Ammon's horn (tissue), 1 donor: ENCODE data around the gene KPNA1.
A peak's percentile ranks its signal among the peaks of the same experiment; 100 is the strongest.
"Not testable (repeated sequence)": the region's sequence is repeated elsewhere in the genome, so short reads cannot be mapped to it uniquely, and the experiment has no call there.

ENCODE experiments used
- DNase-seq: peaks from one replicate; pipeline ENCODE4 v3.0.0-alpha.2; 2016; ENCODE audit warnings: low spot score

The KPNA1 gene

DNA sequence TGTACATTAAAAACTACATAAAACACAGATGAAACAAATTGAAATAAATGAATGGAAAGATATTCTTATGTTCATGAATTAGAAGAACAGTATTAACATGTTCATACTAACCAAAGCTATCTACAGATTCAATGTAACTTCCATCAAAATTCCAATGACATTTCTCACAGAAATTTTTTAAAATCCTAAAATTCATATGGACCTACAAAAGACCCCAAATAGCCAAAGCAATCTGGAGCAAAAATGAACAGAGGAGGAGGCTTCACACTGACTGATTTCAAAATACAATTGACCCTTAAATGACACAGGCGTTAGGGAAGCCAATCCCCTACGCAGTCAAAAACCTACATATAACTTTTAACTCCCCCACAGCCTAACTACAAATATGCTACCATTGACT lies 39.4 kb downstream of the KPNA1 start:
- DNase-seq: no peak

DNA sequence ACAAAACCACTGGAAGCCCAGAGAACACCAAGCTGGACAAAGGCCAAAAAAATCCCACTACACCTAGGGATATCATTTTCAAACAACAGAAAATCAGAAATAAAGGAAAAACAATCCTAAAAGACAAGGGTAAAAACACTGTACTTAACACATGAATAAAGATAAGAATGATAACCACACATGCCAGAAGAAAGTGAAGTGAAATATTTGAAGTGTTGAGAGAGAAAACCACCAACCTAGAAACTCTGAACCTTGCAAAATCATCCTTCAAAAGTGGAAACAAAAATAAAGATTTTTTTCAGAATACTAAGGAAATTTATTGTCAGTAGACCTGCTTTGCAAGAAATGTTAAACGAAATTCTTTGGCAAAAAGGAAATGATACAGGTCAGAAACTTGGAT lies 45.1 kb downstream of the KPNA1 start:
- no peak for DNase-seq

DNA sequence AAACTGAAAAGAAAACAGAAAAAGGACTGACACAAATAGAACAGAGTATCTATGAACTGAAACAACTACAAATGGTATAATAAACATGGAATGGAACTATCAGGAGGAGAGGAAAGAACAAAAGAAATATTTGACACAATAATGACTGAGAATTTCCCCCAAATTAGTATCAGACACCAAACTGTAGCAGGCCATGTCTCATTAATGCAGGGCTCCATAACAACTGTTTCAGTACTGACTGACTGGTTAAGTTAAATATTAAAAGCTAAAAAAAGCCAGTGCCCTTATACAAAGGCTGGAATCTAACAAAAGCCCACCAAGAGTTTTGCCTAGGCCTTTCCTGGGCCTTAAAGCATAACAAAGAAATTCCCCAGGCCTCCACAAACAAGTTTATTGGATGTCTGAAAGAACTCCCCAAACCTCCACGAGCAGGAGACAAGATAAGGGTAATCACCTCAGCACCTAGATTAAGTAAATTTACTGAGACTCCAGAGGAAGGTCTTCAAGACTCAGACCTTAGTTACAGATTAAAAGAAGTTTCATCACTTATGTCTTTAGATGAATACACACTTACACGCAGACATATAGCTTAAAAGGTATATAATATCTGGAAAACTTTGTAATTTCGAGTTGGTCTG lies 45.7 kb downstream of the KPNA1 start:
- DNase-seq: no peak

DNA sequence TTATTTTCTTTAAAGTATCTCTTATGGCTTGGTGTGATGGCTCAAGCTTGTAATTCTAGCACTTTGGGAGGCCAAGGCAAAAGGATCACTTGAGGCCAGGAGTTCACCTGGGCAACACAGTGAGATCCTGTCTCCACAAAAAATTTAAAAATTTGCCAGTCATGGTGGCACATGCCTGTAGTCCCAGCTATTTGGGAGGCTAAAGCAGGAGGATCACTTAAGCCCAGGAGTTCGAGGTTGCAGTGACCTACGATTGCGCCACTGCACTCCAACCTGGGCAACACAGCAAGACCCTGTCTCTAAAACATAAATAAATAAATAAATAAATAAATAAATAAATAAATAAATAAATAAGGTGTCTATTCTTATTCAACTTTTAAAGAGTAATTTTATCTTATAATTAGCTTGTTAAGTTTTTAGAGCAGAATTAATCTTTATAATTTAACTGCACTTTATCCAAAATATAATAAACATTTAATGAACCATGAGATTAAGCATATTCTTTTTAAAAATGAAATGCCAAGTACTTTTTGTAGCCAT lies 48.0 kb downstream of the KPNA1 start:
- no peak for DNase-seq

- DNase-seq: no peak
These were observed 50.1 kb downstream of the KPNA1 start for GRCh38 chr3:122464659-122465058.

DNA sequence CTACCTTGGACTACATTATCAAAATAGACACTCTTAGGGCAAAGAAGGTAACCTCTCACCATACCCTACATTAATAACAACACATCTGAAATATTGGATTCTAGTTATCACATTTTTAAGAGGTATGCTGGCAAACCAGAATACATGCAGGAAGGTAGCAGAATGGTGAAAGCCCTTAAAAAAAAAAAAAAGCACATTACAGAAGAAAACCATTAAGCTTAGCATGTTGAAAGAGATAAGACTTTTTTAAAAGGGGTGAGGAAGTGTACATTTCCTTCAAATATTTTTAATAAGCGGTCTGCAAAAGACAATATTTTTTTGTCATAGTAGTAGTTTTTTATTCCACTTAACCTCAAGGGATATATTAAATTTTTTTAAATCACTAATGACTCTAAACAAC lies 52.3 kb downstream of the KPNA1 start:
- no peak for DNase-seq

- no peak for DNase-seq
These were observed 52.9 kb downstream of the KPNA1 start for GRCh38 chr3:122461806-122462205.

DNA sequence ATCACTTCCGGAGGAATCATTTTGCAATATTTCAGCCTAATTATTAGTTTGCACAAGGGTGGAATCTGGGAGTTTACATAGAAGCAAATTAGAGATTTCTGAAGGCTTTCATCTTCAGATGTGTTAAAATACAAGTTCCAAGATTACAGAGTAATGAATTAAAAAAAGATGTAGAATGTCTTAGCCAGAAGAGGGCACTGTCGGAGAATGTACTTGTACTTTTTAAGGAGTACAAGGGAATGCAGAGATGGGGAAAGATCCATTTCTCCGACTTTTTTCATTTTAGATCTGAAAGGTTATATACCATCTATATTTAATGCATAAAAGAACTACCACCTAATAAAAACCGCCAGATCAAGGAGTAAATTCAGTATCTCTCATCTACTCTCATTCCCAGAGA lies 55.7 kb downstream of the KPNA1 start:
- DNase-seq: peak; percentile 16

DNA sequence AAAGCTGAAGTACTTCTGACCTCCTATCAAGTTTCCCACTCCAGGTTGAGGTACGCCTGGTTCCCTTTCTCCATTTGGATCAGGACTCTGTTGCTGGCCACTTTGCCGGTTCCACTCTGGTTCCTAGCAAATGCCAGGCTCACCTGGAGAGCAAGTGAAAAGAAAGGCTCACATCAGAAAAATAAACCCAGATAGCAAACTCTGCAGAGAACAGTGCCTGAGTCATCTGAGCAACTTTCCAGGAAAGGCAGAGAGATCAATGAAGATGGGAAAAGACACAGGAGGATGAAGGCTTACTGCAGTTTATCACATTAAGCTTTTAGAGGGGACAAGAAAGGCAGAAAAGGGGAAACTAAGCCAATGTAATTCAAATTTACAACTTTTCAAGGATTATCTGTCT lies 57.0 kb downstream of the KPNA1 start:
- no peak for DNase-seq

- DNase-seq: no peak
These were observed 58.7 kb downstream of the KPNA1 start for GRCh38 chr3:122456074-122456473.

DNA sequence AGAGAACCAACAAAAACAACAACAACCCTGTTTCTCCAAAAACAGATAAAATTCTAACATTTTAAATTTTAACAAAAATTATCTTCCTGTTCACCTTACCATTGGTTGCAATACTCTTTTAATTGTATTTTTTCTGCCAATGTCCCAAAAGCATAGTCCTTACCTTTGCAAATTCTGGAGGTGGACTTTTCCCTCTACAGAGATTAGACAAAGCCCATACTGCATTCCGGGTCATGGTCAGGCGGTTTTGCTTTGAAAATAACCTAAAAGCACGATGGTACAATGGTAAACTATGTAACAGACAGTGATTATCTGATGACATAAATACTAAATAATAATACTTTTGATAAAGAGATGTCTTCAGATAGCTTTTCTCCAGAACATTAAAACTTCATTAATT lies 63.4 kb downstream of the KPNA1 start:
- no peak for DNase-seq

- DNase-seq: not testable (repeated sequence)
These were observed 66.5 kb downstream of the KPNA1 start for GRCh38 chr3:122448218-122448617.

GRCh38 chr3:122444491-122444887 lies 70.2 kb downstream of the KPNA1 start:
- DNase-seq: not testable (repeated sequence)

GRCh38 chr3:122443762-122444490 lies 70.8 kb downstream of the KPNA1 start:
- DNase-seq: not testable (repeated sequence)

GRCh38 chr3:122443090-122443489 lies 71.6 kb downstream of the KPNA1 start:
- no peak for DNase-seq

- DNase-seq: no peak
These were observed 78.8 kb downstream of the KPNA1 start for GRCh38 chr3:122435950-122436349.

GRCh38 chr3:122430371-122430770 lies 84.4 kb downstream of the KPNA1 start:
- no peak for DNase-seq

GRCh38 chr3:122427857-122428471 lies 86.8 kb downstream of the KPNA1 start:
- no peak for DNase-seq

GRCh38 chr3:122421836-122422235 lies 92.9 kb downstream of the KPNA1 start:
- DNase-seq: no peak

DNA sequence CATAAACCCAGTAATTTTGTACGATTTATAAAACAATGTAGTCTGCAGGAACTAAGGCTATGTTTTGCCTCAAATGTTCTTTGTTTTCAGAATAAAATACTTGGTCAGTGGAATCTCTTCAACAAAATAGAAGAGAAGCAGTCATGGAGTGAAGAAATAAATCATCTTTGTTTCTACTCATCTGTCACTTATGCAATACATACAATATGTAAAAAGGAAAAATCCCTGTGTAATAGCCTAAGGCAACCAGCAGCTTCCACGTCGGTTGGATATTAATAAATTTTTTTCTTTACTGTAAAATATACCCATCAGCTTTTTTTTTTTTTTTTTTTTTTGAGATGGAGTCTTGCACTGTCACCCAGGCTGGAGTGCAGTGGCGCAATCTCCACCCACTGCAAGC lies 93.6 kb downstream of the KPNA1 start:
- DNase-seq: no peak

DNA sequence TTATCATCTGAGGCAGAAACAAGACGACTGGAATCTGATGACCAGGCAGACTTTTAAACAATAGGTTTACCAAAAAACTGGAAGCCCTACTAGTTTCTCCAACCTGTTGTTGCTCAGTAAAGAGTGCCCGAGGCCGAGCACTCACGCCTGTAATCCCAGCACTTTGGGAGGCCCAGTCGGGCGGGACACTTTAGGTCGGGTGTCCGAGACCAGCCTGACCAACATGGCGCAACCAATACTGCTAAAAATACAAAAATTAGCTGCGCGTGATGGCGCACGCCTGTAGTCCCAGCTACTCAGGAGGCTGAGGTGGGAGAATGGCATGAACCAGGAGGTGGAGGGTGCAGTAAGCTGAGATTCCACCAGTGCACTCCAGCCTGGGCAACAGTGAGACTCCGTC lies 97.8 kb downstream of the KPNA1 start:
- no peak for DNase-seq

DNA sequence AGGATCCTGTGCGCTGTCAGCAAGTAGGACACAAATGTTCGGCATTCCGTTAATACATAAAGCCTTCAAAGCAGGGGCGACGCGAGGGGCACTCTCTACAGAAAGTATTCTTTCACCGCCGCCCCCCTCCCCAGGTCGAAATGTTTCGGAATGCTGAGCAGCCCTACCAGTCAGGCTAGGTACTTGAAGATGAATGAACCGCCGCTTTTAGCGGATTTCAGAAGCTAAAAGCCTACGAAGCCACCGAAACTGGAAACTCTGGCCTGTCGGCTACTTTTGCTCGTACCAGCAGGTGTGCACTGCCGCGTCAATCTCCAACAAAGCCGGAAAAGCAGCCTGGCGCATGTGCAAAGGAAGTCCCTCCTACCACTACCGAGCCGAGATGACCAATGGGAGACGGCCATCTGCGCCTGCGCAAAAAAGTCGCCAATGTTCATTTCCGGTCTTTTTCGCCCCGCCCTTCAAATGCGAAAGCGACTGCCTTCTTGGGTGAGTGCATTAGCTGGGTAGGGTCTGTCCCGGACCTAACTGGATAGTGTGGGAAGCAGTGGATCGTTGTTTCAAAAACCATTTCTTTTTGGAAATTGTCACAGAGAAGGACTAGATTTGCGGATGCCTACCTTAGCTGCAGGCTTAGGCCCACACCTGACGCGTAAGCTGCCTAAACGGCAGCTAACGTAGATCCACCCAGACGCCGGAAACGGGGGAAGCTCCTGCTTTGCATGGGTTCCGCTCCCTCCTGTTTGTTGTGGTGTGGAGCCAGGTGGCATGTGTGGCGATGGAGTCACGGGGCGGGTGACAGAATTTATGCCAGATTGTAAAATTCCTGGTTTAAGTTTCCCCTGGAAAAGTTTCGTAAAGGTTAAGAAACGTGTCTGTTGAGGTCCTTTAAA lies 98.7 kb downstream of the KPNA1 start, which contains the start of gene WDR5B:
TSS of gene WDR5B (minus strand) at position 301 of the 893 bp plus-strand sequence. CDS start 534 bp downstream, outside the sequence.
- peak; percentile 97 for DNase-seq
